ENCODE measurements around the gene NGRN.

GRCh38 chr15:90257776-90258175 is 7.7 kb upstream of the NGRN start:
- TF ChIP-seq CTCF (IDR thresholded peaks at IDR 0.05; ENCODE audit: insufficient read depth, low read length) (no peak), GABPA (IDR thresholded peaks at IDR 0.05; ENCODE audit: low read depth) (no peak)

Measured in HL-60 (cell line).